GM19324 (cell line): ENCODE data around the gene ADAMTS5.

Experiments
- ATAC-seq: cut with Tn5 transposase; IDR thresholded peaks from one replicate; pipeline ENCODE4 v1.9.1; 2021; ENCODE audit warnings: mild to moderate bottlenecking, moderate library complexity; ENCODE audit not compliant: unreplicated experiment, low FRiP score

ADAMTS5 gene

DNA sequence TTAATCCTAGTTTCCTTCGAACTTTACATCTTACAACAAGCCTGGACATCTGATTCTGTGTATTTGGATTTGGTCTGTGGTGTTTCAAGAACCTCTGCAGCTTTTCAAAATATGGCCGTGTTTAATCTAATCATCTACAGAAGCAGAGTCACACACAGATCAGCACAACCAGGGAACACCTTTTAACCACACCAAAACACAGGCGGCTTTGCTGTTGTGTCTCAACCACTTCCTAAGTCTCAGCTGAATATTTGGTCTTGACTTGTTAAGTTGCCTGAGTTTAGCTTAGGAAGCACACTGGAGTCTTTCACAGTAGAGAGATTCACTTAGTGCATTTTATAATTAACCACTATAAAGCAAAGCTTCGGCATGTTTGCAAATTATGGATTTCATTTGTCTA, 17.1 kb downstream of the ADAMTS5 start:
- ATAC-seq: no peak

- ATAC-seq: no peak
Measured at GRCh38 chr21:26948194-26948593, 18.7 kb downstream of the ADAMTS5 start.

- ATAC-seq: no peak
Measured at GRCh38 chr21:26946744-26947446, 20.0 kb downstream of the ADAMTS5 start.

DNA sequence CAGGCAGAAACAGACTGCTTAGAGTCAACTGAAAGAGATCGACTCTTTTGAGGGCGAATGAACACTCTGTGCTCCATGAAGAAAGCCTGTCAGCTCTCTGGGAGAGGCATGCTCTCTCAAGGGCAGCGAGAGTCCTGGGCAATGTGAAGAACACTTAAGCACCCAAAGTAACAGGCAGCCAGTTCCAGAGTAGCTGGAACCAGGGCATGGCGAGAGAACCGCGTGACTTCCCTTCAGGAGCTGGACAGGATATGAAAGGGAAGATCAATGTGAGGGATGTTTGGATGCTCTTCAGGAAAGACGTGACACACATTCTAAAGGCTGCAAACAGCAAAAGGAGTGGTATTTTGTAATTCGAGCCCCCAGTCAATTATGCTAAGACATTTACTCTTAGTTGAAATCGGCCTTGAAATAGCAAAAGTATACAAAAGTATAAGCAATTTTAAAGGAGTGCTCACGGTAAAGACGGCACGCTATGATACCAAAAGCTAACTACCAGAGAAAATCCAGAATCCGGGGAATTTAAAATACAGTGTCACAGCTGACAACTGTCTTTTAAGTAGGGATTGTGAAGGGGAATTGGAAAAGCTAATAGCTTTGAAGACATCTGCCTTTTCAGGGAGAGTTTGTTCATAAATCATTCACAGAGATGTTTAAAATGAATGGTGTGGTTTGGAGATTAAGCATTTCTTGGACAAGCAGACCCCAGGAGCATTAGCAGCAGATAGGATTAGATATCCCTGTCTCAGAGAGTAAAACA, 20.8 kb downstream of the ADAMTS5 start:
- no peak for ATAC-seq

GRCh38 chr21:26943921-26944320, 23.0 kb downstream of the ADAMTS5 start:
- ATAC-seq: no peak

DNA sequence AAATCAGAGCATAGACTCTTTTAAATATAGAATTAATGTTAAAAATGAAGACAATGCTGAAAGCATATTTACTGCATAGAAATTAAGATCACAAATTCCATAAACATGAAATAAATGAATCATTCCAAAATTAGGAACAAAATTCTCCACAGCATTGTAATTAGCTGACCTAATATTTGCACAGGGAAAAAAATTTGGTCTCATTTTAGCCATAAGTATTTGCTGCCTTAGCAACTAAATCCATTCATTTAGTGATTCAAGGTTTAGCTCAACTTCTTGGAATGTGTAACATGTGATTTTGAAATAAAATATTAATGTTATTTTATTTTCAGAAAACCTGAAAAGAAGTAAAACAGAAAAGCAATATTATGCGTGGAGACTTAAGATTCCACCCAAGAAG, 25.5 kb downstream of the ADAMTS5 start:
- ATAC-seq: no peak

DNA sequence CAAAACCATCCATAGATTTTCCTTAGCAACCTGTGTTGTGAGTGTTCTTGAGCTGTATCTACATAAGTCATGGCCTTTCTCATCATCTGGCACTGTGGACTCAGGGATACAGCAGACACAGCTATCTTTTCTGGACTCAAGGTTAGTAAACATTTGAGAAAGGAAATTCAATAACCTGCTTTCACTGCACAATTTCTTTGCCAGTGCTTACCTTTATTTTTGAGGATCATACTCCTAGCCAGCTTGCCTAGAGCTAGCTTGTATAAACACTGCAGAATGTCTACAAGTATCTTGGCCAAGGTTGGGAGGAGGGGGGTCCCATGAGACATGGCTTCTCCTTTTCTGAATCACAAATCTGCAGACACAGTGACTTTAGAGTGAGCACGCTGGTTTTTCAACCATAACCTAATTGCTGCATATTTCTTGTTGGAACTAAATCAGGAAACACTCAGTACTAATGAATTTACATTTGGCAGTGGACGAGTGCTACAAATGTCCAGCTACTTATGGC, 27.2 kb downstream of the ADAMTS5 start:
- ATAC-seq: no peak

DNA sequence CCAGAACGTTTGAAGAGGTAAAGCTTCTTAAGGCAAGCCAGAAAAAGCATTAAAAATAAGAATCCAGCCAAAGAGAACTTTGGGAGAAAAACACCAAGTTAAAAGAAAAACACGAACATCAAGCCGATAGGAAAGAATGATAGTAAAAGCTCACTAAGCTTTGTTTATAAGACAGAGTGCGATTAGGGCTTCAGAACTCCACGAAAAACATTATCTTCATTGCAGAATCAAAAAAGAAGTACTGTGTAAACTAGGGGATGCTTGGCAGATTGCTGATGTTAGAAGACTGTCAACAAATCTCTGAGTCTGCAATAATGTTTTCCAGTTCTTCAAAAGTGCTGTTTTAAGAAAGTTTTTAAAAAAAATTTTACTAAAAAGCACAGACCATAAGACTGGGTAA, 30.2 kb downstream of the ADAMTS5 start:
- no peak for ATAC-seq

DNA sequence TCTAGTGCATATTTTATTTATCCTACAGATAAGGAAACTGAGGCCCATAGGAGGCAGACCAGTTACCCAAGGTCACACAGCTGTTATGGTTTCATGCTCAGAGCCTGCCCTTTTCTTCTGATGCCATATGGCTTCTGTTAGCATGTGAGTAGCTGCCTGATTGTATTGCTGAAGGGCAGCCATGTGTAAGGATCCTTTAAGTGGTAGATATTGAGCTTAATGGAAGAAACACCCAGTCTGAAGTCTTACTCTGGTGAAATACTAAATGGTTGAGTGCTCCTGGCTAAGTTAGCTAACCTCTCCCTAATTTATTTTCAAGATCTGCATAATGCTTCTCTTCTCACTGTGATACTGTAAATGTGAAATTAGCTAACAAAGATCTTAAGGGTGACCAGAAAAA, 30.9 kb downstream of the ADAMTS5 start:
- ATAC-seq: no peak

- no peak for ATAC-seq
Measured at GRCh38 chr21:26934383-26934782, 32.5 kb downstream of the ADAMTS5 start.

DNA sequence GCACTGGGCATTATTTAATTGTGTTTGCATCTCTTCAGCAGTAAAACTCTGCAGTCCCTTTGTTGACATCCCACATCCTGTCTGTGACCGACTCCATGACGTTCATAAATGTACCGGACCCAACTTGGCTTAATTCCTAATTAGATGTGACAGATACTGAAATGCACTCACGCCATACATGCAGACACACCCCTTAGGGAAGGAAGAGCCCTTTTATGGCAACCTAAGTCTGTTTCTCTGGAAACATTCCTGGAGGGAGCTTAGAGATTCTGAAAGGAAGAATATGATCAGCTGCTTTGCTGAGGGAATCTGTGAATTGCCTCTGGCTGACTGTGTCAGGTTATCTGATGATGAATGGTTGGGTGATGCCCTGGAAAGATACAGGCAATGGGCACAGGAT, 33.4 kb downstream of the ADAMTS5 start:
- ATAC-seq: no peak

DNA sequence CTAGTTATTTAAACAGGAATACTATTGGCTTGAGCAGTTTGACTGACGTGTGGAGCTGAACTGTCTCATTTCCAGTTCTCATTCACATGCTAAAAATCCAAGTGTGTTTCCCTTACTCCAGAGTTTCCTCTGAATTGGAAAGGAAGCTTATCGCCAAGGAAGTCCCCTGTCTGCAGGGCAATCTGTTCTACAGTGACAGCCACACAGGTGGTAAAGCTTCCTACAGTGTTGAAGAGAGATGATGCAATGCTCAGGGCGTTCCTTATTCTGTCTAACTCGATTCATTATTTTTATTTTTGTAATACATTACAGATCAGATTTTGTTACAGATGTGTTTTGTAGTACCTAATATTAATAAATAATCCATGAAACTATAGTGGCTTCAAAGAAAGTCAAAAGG, 41.3 kb downstream of the ADAMTS5 start:
- no peak for ATAC-seq

- ATAC-seq: no peak
Measured at GRCh38 chr21:26925122-26925521, 41.8 kb downstream of the ADAMTS5 start.

DNA sequence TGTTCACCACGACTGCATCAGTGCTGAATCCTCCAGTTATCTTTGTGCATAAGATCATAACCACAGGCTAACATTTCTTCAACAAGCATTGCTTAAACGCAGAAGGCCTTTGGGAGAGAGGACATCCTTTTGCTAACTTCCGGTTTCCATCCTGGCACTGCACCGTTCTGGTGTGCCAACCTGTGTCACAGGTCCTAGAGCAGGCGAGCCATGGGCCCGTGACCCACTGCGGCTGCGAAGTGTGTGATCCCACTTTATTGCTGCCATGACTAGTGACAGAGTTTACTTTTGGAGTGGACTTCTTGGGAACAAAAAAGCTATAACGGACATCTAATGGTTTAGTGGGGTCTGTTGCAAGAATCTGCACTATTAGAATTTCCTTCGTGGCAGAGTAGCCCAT, 42.9 kb downstream of the ADAMTS5 start:
- ATAC-seq: no peak

GRCh38 chr21:26920055-26920454, 46.8 kb downstream of the ADAMTS5 start:
- ATAC-seq: no peak

- no peak for ATAC-seq
Measured at GRCh38 chr21:26918323-26919079, 48.4 kb downstream of the ADAMTS5 start.

DNA sequence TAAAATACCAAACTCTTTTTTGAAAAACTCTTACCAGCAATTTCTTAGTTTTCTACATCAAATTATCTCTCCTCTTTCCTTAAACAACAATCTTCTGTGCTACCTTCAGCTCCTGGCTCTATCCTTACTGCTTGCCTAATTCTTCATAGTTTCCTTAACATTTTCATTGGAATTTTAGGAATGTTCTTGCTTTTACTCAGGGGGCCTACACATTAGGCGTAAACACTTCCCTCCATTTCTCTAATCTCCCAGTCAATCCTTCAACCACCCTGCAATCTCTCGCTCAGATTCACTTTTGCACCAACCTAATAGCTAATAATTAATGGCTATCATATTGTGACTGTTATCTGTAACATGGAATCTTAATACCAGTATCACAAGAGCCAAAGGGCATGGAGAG, 50.1 kb downstream of the ADAMTS5 start:
- no peak for ATAC-seq

GRCh38 chr21:26914557-26914956, 52.3 kb downstream of the ADAMTS5 start:
- no peak for ATAC-seq

- ATAC-seq: no peak
Measured at GRCh38 chr21:26912466-26912865, 54.4 kb downstream of the ADAMTS5 start.

DNA sequence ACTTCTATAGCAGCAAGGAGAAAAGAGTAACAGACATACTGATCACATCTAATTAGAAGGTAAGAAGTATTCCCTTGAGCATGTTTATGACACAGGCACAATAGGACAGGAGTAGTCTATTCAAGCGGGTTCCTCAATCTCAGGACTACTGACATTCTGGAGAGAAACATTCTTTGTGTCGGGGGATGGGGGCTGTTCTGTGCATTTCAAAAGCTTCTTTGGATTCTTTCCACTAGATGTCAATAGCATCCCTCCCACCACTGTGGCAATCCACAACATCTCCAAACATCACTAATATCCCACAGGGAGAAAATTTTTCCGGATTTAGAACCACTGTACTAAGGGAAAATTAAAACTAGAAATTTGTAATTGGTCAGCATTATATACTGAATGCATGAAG, 56.9 kb downstream of the ADAMTS5 start:
- ATAC-seq: no peak

GRCh38 chr21:26900980-26901379, 65.9 kb downstream of the ADAMTS5 start:
- no peak for ATAC-seq
